ENCODE measurements around the gene GREB1.

The GREB1 gene

DNA sequence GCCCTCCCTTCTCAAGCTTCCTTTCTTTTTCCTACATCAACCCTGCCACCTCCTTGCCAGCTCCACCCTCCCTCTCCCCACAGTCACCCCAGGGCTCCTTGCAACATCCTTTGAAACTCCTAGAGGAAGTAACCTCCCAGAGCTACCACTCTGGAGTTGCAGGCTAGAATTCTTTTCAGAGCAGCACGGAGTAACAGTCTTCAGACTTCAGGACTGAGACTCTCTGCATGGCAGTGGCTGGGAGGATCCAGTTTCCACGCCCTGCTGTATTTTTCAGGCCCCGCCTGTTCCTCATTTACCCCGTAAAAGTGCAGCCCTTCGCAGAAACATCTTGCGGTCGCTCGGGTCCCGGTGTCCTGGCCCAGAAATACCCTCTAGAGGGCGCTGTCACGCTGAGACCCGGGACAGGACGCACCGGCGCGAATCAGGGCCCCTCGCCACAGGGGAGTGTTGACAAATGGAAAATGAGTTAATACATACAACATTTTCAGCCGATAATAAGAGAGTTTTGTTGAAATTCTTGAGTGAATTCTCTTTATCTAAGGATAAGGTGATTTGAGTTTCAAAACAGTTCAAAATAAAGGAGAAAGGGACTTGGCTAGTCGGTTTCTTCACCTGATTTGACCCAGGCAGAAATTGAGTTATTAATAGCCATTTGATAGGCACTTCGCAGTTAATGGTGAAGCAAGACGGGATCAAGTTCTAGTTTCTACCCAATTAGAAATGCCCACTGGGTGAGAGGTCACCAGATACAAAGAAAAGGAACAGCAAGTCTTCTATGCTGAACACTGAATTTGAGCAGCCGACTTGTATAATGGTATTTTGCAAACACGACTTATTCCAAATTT lies 154.6 kb downstream of the GREB1 start:
- peak; percentile 64 for DNase-seq

DNA sequence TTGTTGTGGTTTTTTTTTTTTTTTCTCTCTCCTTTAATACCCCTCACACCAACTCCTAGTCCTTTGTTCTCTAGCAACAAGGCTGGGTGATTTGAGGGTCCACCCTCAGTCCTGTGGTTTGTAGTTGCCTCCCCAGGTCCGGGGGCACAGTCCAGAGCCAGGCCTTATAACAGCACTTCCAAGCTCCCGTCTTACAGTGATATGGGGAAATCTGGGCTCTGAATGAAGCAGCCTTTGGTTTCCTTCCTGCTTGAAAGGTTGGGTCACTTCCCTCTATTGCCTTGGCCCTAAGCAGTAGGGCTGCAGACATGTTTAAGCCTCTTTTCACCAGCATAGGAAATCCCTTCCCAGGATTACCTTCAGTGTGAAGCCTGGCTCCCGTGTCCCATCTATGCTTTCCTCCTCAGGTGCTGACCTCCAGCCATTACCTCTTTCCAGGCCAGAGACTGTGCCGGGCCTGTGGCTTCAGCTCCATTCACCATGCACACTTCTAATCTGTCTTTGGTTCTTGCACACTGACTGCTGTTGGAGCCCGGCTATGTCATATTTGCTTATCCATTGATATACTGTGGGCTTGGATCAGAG lies 157.3 kb downstream of the GREB1 start:
- no peak for DNase-seq

Data from NCI-H345 (cell line).